Esophagus squamous epithelium (tissue), 4 donors: ENCODE results near the gene KRTAP5-6.

Source experiments
- CTCF ChIP-seq, 6 experiments: fragments of 450-650 bp in 4 of 6; fragments of 200-600 bp in 2 of 6; sonication (generic) in 2 of 6; IDR thresholded peaks; one replicate each; pipeline ENCODE4 v1.5.1; 2016 to 2019; ENCODE audit warnings: antibody characterized with exemption in 6 of 6, mild to moderate bottlenecking in 4 of 6, moderate library complexity in 4 of 6
- POLR2A ChIP-seq, 4 donors: fragments of 450-650 bp; IDR thresholded peaks; one replicate each; pipeline ENCODE4 v1.6.1; 2017; ENCODE audit warnings: antibody characterized with exemption in 4 of 4, mild to moderate bottlenecking in 4 of 4, moderate library complexity in 3 of 4

DNA sequence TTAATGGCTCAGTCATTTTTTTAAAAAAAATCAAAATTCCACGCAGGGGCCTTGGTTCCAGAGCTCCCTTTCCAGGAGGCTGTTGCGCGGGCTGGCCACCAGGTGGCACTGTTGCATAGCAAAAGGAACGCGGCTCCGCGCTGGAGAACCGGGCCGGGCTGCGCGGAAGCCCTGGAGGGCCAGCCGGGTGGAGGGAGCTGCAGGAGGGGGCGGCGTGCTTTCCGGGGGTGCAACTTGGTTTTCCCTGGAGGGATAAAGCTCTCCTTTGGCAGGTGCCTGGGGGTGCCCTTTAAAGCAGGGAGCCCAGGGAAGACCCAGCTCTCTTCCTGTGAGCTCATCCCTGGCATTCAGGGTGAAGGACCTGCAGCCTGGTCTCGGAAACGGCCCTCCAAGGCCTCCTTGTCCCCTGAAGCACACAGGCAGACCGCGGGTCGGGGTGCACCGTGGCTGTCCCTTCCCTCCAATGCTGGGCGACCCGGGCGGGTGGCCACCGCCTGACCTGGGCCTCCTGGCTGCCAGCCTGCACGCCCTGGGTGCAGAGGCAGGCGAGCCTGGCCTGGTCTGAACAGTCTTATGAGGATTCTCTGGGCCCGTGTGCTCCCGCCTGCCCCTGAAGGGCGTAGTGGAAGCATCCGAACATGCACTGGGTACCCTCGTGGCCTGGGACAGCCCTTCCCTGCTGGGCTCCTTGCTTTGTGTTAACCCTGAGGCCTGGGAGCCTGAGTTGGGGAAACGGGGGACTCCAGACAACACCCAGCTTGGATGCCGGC is 44.0 kb upstream of the KRTAP5-6 start:
- TF ChIP-seq CTCF (IDR thresholded peaks at IDR 0.05) (peak; percentile 94 to 99 (median 98)), POLR2A (IDR thresholded peaks at IDR 0.05) (no peak)
